Neutrophil (primary cell): ENCODE measurements around the gene ALDH1L2.

Source experiments
- H3K27ac ChIP-seq: fragments of 200-600 bp; sonication (generic); 2 replicates; pipeline ENCODE4 v1.5.1; 2016; ENCODE audit warnings: mild to moderate bottlenecking, moderate library complexity
- H3K27me3 ChIP-seq: fragments of 200-600 bp; sonication (generic); 2 replicates; pipeline ENCODE4 v1.6.0; 2016; ENCODE audit warnings: mild to moderate bottlenecking
- H3K36me3 ChIP-seq: fragments of 200-600 bp; sonication (generic); 2 replicates; pipeline ENCODE4 v1.5.1; 2017
- H3K4me1 ChIP-seq, 2 experiments: fragments of 200-600 bp in 1 of 2; sonication (generic) in 1 of 2; 1 replicate in 1 of 2; 2 replicates in 1 of 2; pipeline versions ENCODE4 v1.5.1 to v1.6.1; 2013 to 2016; ENCODE audit warnings: low read depth in 1 of 2, low read length in 1 of 2, mild to moderate bottlenecking in 1 of 2, moderate library complexity in 1 of 2; ENCODE audit not compliant: control insufficient read depth in 1 of 2, insufficient read depth in 1 of 2
- H3K4me3 ChIP-seq, 2 experiments: fragments of 200-600 bp in 1 of 2; sonication (generic) in 1 of 2; 1 replicate in 1 of 2; 2 replicates in 1 of 2; pipeline ENCODE4 v1.5.1; 2013 to 2016; ENCODE audit warnings: low read depth in 1 of 2, low read length in 1 of 2, mild to moderate bottlenecking in 1 of 2, moderate library complexity in 1 of 2
- H3K9me3 ChIP-seq: fragments of 200-600 bp; sonication (generic); 2 replicates; pipeline ENCODE4 v1.5.1; 2016
- CTCF ChIP-seq: fragments of 200-600 bp; sonication (generic); IDR thresholded peaks from 2 replicates; pipeline ENCODE4 v1.5.1; 2016; ENCODE audit warnings: antibody characterized with exemption

Gene ALDH1L2

DNA sequence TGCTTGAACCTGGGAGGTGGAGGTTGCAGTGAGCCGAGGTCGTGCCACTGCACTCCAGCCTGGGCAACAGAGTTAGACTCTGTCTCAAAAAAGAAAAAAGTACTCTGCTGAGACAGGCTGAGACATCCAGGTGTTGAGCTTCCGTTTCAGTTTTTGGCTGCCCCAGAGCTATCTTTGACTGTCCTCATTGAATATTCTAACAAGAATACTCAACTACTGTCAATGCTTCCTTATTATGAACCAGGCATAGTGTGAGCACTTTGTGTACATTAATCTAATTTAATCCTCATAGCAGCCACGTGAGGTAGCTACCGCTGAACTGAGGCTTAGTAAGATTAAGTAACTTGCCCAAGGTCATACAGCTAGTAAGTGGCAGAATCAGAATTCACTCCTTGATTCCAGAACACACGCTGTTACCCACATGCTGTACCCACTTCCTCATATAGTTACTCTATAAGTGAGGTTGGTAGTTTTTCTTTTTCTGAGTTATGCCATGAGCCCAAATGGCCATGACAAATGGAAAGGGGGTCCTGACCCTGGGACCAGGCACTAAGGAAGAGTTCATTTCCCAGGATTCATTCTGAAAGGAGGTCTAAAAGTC is 11.3 kb downstream of the ALDH1L2 start:
- no peaks in the 10 kb centered on the region for H3K9me3 ChIP-seq
- no peak overlapping the region for H3K4me3 ChIP-seq
- H3K36me3 ChIP-seq = no peaks in the 10 kb centered on the region
- H3K4me1 ChIP-seq = no peaks in the 10 kb centered on the region
- H3K27me3 ChIP-seq = no peaks in the 10 kb centered on the region
- TF ChIP-seq CTCF = no peak
- H3K27ac ChIP-seq = no peak overlapping the region

DNA sequence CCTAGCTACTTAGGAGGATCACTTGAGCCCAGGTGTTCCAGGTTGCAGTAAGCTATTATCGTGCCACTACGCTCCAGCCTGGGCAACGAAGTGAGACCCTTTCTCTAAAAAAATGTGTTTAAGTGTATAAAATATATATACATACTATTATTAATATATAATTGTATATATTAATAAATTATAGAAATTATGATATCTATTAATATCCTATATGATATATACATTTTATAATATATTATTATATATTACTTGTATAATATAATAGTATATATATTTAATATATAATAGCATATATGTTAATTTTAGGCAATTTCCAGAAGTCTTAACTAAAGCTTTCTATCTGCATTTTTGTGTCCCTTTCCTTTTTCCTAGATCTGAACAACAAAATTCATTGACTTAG is 12.3 kb downstream of the ALDH1L2 start:
- H3K27me3 ChIP-seq = no peaks in the 10 kb centered on the region
- H3K4me3 ChIP-seq = no peak overlapping the region
- H3K36me3 ChIP-seq = no peaks in the 10 kb centered on the region
- H3K4me1 ChIP-seq = no peaks in the 10 kb centered on the region
- no peaks in the 10 kb centered on the region for H3K9me3 ChIP-seq
- H3K27ac ChIP-seq = no peak overlapping the region
- TF ChIP-seq CTCF = no peak

- H3K36me3 ChIP-seq = no peaks in the 10 kb centered on the region
- no peaks in the 10 kb centered on the region for H3K9me3 ChIP-seq
- no peaks in the 10 kb centered on the region for H3K4me1 ChIP-seq
- TF ChIP-seq CTCF = no peak
- H3K27me3 ChIP-seq = no peaks in the 10 kb centered on the region
- H3K27ac ChIP-seq = no peak overlapping the region
- H3K4me3 ChIP-seq = no peak overlapping the region
Observed at GRCh38 chr12:105069936-105070702, 14.1 kb downstream of the ALDH1L2 start.

DNA sequence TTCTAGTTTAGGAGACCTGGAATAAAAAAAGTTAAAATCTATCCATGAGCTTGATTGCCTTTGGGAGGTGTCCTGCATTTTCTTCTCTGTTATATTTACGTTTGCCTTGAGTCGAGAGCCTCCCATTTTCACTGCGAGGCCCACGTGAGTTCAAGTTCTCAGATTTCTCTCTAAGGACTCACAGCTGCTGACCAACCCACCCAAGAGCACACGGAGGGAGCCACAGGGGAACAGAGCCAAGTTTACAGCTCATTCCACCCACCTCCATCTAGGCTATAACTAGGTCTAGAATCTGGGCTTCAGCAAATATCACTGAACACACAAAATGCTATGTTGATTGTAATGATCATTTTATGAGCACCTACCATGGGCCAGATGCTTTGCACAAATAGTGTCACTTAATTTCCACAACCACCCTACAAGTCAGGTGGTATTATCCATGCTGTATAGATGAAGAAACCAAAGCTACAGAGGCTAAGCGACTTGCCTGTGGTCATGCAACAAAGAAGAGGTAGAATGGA is 16.7 kb downstream of the ALDH1L2 start:
- H3K36me3 ChIP-seq = no peaks in the 10 kb centered on the region
- H3K4me1 ChIP-seq = no peaks in the 10 kb centered on the region
- H3K4me3 ChIP-seq = no peak overlapping the region
- H3K9me3 ChIP-seq = no peaks in the 10 kb centered on the region
- H3K27ac ChIP-seq = no peak overlapping the region
- no peak for TF ChIP-seq CTCF
- H3K27me3 ChIP-seq = no peaks in the 10 kb centered on the region

DNA sequence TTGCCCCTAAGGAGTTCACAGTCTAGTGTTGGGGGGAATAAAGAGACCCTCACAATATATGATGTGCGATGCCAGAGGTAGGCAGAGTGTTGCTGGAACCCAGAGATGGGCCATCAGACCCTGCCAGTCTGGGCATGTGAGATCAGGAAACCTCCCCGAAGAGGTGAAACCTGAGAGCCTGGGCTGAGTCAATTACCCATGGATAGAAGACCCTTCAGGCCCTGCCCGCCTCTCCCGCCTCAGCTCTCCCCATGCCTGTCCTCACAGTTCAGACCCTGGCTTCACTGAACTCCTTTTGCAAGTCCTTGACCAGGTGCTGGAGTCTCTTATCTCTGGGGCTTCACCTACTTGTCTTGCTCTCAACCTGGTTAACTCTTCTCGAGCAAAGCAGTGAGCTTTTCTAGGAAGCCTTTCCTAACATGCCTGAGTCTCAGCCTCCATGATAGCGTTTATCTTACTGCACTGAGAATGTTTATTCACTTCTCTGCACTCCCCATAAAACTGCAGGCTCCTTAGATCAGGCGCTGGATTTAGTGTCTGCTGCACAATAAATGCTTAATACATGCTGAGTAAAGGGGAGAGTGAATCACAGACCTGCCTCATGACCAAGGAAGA is 19.6 kb downstream of the ALDH1L2 start:
- no peak for TF ChIP-seq CTCF
- no peaks in the 10 kb centered on the region for H3K27me3 ChIP-seq
- H3K27ac ChIP-seq = no peak overlapping the region
- no peaks in the 10 kb centered on the region for H3K4me1 ChIP-seq
- H3K4me3 ChIP-seq = no peak overlapping the region
- no peaks in the 10 kb centered on the region for H3K9me3 ChIP-seq
- no peaks in the 10 kb centered on the region for H3K36me3 ChIP-seq
